Activated B cell treated with CpG ODN at 0.5 μM for 24 hours (primary cell): ENCODE results near the gene BCL11B. TPM values are rescaled to one million over a fixed set of nuclear protein-coding genes. Genes with fewer than 3 reads are reported as not detected.

Source experiments
- ATAC-seq: fragments of 200-7000 bp; cut with Tn5 transposase; one replicate; pipeline ENCODE4 v1.10.0; 2021; ENCODE audit warnings: low read depth, mild to moderate bottlenecking, moderate library complexity
- CTCF ChIA-PET: fragments of 350-600 bp; sonication (Branson Sonifier 250); formaldehyde crosslinking; loops from one replicate; lab custom pipeline; 2021; ENCODE audit warnings: antibody characterized with exemption; lab: Charles Lee
- POLR2A ChIA-PET: fragments of 350-600 bp; sonication (Branson Sonifier 250); formaldehyde crosslinking; loops from one replicate; lab custom pipeline; 2021; ENCODE audit warnings: antibody characterized with exemption; lab: Charles Lee
- DNase-seq: peaks from one replicate; pipeline ENCODE4 v3.0.0; 2022
- H3K27ac Mint-ChIP-seq: one replicate; pipeline ENCODE4 v1.8.0; 2020; ENCODE audit warnings: mixed read lengths
- H3K27me3 Mint-ChIP-seq: one replicate; pipeline ENCODE4 v1.8.0; 2021; ENCODE audit warnings: mixed read lengths
- H3K36me3 Mint-ChIP-seq: one replicate; pipeline ENCODE4 v1.8.0; 2021; ENCODE audit warnings: low read depth, mixed read lengths
- H3K4me1 Mint-ChIP-seq: one replicate; pipeline ENCODE4 v1.8.0; 2021; ENCODE audit warnings: mixed read lengths
- H3K4me3 Mint-ChIP-seq: one replicate; pipeline ENCODE4 v1.8.0; 2020; ENCODE audit warnings: mild to moderate bottlenecking, mixed read lengths
- H3K9me3 Mint-ChIP-seq: one replicate; pipeline ENCODE4 v1.8.0; 2020; ENCODE audit warnings: mixed read lengths
- intact Hi-C: fragments of 100-400 bp; cut with micrococcal nuclease; formaldehyde crosslinking; loops from one replicate; pipeline ENCODE4 v1.15.1; 2024
- total RNA-seq: library from RNA; stranded (reverse); gene quantifications from 2 replicates; pipeline ENCODE4 v1.2.3, GENCODE V29; 2022
- TF ChIP-seq, protein P1 (sequence below): fragments of 200-600 bp; IDR thresholded peaks from one replicate; pipeline ENCODE4 v1.8.0; 2022; ENCODE audit warnings: antibody characterized with exemption, mild to moderate bottlenecking

BCL11B gene
- total RNA-seq, 1 donor from 2014 or later, result 0.13 TPM

DNA sequence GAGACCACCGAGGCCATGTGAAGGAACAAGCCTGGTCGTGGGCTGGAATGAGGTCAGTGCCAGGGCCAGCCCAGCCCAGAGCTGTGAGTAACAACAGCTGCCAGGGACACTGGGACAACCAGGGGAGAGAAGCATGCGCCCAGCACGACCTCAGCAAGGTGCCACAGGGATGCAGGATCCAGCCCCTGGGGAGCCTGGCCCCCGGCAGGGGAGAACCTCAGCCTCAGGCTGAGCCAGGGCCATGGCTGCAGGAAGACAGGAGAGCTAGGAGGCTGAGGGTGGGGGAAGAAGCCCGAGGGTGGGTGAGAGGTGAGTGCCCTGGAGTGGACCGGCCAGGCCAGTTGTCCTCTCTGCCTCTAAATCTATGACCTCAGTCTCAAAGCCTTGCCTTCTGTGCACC lies 62.6 kb downstream of the BCL11B start:
- no peak overlapping the region for H3K27ac Mint-ChIP-seq
- POLR2A ChIA-PET, result no interaction called here
- intact Hi-C loops, result no loop called here
- no peaks in the 10 kb centered on the region for H3K27me3 Mint-ChIP-seq
- TF ChIP-seq, protein P1, sequence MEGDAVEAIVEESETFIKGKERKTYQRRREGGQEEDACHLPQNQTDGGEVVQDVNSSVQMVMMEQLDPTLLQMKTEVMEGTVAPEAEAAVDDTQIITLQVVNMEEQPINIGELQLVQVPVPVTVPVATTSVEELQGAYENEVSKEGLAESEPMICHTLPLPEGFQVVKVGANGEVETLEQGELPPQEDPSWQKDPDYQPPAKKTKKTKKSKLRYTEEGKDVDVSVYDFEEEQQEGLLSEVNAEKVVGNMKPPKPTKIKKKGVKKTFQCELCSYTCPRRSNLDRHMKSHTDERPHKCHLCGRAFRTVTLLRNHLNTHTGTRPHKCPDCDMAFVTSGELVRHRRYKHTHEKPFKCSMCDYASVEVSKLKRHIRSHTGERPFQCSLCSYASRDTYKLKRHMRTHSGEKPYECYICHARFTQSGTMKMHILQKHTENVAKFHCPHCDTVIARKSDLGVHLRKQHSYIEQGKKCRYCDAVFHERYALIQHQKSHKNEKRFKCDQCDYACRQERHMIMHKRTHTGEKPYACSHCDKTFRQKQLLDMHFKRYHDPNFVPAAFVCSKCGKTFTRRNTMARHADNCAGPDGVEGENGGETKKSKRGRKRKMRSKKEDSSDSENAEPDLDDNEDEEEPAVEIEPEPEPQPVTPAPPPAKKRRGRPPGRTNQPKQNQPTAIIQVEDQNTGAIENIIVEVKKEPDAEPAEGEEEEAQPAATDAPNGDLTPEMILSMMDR, result no peak
- CTCF ChIA-PET, result no interaction called here
- H3K4me1 Mint-ChIP-seq, result no peaks in the 10 kb centered on the region
- no peaks in the 10 kb centered on the region for H3K9me3 Mint-ChIP-seq
- H3K4me3 Mint-ChIP-seq, result no peak overlapping the region
- no peaks in the 10 kb centered on the region for H3K36me3 Mint-ChIP-seq
- no peak for ATAC-seq
- DNase-seq, result no peak

DNA sequence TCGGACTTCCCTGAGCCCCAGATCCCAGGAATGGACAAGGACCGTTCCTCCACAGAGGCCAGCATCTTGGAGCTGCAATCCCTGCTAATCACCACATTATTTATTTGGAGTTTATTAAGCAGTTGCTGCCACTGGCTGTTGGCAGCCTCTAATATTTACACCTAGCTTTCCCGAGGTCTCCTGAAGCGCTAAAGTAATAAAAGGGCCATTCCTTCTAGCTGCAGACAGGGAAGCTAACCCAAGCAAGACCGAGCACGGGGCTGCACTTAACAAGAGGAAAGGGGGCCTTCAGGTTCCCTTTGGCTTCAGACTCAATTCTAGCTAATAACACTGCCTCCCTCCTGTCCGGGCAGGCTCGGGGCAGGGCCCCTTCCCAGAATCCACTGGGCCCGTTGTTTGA lies 63.7 kb downstream of the BCL11B start:
- intact Hi-C loops, result no loop called here
- TF ChIP-seq, protein P1, result no peak
- H3K27me3 Mint-ChIP-seq, result no peaks in the 10 kb centered on the region
- no peak overlapping the region for H3K27ac Mint-ChIP-seq
- ChIA-PET POLR2A (no interaction called here), CTCF (no interaction called here)
- H3K4me3 Mint-ChIP-seq, result no peak overlapping the region
- no peaks in the 10 kb centered on the region for H3K9me3 Mint-ChIP-seq
- no peak for ATAC-seq
- H3K4me1 Mint-ChIP-seq, result no peaks in the 10 kb centered on the region
- H3K36me3 Mint-ChIP-seq, result no peaks in the 10 kb centered on the region
- DNase-seq, result no peak

DNA sequence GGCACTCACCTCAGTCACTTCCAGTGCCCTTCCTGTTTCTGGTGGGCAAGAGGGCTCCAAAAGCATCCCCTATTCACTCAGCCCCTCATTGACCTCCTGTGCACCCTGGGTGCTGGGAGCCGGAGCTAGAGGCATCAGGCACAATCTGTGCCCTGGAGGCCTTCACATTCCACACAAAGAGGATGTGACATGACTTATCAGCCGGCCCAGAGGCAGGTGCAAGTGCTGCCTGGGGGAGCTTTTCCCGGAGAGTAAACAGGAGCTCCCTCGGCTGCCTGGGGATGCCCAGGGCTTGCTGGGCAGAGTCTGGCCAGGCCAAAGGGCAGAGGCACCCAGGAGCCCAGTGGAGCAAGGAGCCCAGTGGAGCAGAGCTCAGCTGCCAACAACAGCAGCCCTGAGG lies 64.5 kb downstream of the BCL11B start:
- DNase-seq (no peak), ATAC-seq (no peak)
- Mint-ChIP-seq H3K4me1 (no peaks in the 10 kb centered on the region), H3K36me3 (no peaks in the 10 kb centered on the region), H3K9me3 (no peaks in the 10 kb centered on the region), H3K4me3 (no peak overlapping the region), H3K27me3 (no peaks in the 10 kb centered on the region), H3K27ac (no peak overlapping the region)
- intact Hi-C loops, result no loop called here
- TF ChIP-seq, protein P1, result no peak
- ChIA-PET POLR2A (no interaction called here), CTCF (no interaction called here)

DNA sequence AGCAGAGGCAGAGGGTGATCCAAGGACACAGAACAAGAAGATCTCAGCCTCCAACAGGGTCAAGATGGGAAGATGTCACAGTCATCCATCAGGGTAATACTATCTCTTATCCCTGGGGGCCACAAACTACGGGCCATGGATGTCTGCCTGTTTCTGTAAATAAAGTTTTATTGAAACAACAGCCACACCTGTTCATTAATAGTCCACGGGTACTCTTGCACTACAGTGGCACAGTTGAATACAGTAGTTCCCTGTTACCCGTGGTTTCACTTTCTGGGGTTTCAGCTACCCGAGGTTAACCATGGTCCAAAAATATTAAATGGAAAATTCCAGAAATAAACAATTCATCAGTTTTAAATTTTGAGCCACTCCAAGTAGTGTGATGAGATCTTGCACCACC lies 65.9 kb downstream of the BCL11B start:
- ATAC-seq (no peak), DNase-seq (no peak)
- CTCF ChIA-PET, result no interaction called here
- H3K4me1 Mint-ChIP-seq, result no peaks in the 10 kb centered on the region
- intact Hi-C loops, result no loop called here
- no peaks in the 10 kb centered on the region for H3K9me3 Mint-ChIP-seq
- no peak overlapping the region for H3K4me3 Mint-ChIP-seq
- POLR2A ChIA-PET, result no interaction called here
- H3K27me3 Mint-ChIP-seq, result no peaks in the 10 kb centered on the region
- no peaks in the 10 kb centered on the region for H3K36me3 Mint-ChIP-seq
- H3K27ac Mint-ChIP-seq, result no peak overlapping the region
- TF ChIP-seq, protein P1, result no peak

DNA sequence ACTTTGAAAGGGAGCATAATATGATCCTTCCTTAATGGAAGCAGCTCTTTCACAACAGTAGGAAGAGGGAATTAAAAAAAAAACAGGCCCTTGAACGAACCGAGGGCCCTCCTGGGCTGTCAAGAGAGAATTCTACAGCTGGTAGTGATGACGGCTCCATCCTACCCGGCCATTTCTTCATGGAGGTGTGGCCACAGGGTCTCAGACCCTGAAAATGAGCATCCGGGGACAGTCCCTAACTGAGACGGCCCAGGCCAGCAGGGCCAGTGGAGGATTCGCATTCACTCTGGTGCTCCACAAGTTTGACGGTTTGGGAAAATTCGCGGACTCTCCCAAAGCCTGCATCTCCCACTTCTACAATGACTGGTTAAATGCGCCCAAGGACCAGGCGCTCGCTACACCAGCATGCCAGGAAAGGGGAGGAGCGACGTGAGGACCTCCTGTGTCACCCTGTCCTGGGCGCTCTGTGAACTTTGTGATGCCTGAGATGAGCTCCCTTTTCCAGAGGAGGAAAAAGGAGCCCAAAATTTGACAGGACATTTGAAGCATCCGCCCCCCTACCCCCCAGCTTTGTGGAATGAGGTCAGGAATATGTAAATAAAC lies 66.8 kb downstream of the BCL11B start:
- Mint-ChIP-seq H3K4me1 (no peaks in the 10 kb centered on the region), H3K27ac (no peak overlapping the region), H3K36me3 (no peaks in the 10 kb centered on the region), H3K9me3 (no peaks in the 10 kb centered on the region), H3K27me3 (no peaks in the 10 kb centered on the region), H3K4me3 (no peak overlapping the region)
- CTCF ChIA-PET, result no interaction called here
- POLR2A ChIA-PET, result no interaction called here
- ATAC-seq (no peak), DNase-seq (no peak)
- TF ChIP-seq, protein P1, result no peak
- intact Hi-C loops, result no loop called here
